ENCODE measurements around the gene KRTAP12-1. TPM values are rescaled to one million over a fixed set of nuclear protein-coding genes. Genes with fewer than 3 reads are reported as not detected.

KRTAP12-1 gene
- total RNA-seq, 1 experiment from 2014 or later = not detected

- no TSS peak for BruUV-seq (replicated peaks)
- POLR2A ChIA-PET = no interaction called here
- ATAC-seq = no peak
These were observed 18.4 kb upstream of the KRTAP12-1 start for GRCh38 chr21:44700101-44701022.

GRCh38 chr21:44699502-44700001, 17.6 kb upstream of the KRTAP12-1 start:
- no peak for DNase-seq (ENCODE audit: low read depth, low spot score)
- Histone ChIP-seq H3K4me1 (ENCODE audit: control insufficient read depth, insufficient read depth, low read length) (no peaks in the 10 kb centered on the region), H3K9me3 (ENCODE audit: control insufficient read depth, insufficient read depth, low read depth, low read length) (no peaks in the 10 kb centered on the region), H3K27me3 (ENCODE audit: control insufficient read depth, insufficient read depth, low read length) (no peaks in the 10 kb centered on the region), H3K27ac (ENCODE audit: low read length) (no peak overlapping the region), H3K4me3 (ENCODE audit: low read depth in 2 of 2, low read length in 2 of 2) (no peak overlapping the region), H3K36me3 (ENCODE audit: control insufficient read depth, insufficient read depth, low read length) (no peaks in the 10 kb centered on the region)
- ATAC-seq = no peak
- POLR2A ChIA-PET = no interaction called here
- in situ Hi-C loops (cut with HindIII; ENCODE audit: low pct_unique_long_range_greater_than_20kb, low sequenced_read_pairs) = no loop called here
- BruUV-seq (replicated peaks) = no TSS peak
- CTCF ChIA-PET = no interaction called here
- intact Hi-C loops (cut with micrococcal nuclease; ENCODE audit: unreplicated experiment) = no loop called here
- no peak for TF ChIP-seq CTCF (IDR thresholded peaks at IDR 0.05)
- TF ChIP-seq SIN3A (IDR thresholded peaks at IDR 0.05; ENCODE audit: borderline replicate concordance, insufficient read depth, low read depth, low read length) = no peak
- TF ChIP-seq REST (IDR thresholded peaks at IDR 0.05; ENCODE audit: insufficient read depth in 1 of 2, low read depth in 2 of 2, low read length in 1 of 2) = no peak
- TF ChIP-seq POLR2AphosphoS5 (IDR thresholded peaks at IDR 0.05; ENCODE audit: low read depth, low read length) = no peak

More at GRCh38 chr21:44700101-44701022, 18.4 kb upstream of the KRTAP12-1 start:
- H3K9me3 ChIP-seq (ENCODE audit: control insufficient read depth, insufficient read depth, low read depth, low read length) = no peaks in the 10 kb centered on the region
- CTCF ChIA-PET = no interaction called here
- in situ Hi-C loops (cut with HindIII; ENCODE audit: low pct_unique_long_range_greater_than_20kb, low sequenced_read_pairs) = no loop called here
- intact Hi-C loops (cut with micrococcal nuclease; ENCODE audit: unreplicated experiment) = no loop called here
- no peaks in the 10 kb centered on the region for H3K27me3 ChIP-seq (ENCODE audit: control insufficient read depth, insufficient read depth, low read length)
- DNase-seq (ENCODE audit: low read depth, low spot score) = no peak
- no peaks in the 10 kb centered on the region for H3K4me1 ChIP-seq (ENCODE audit: control insufficient read depth, insufficient read depth, low read length)
- H3K36me3 ChIP-seq (ENCODE audit: control insufficient read depth, insufficient read depth, low read length) = no peaks in the 10 kb centered on the region
- H3K4me3 ChIP-seq (ENCODE audit: low read depth in 2 of 2, low read length in 2 of 2) = no peak overlapping the region
- H3K27ac ChIP-seq (ENCODE audit: low read length) = no peak overlapping the region
- TF ChIP-seq POLR2AphosphoS5 (IDR thresholded peaks at IDR 0.05; ENCODE audit: low read depth, low read length) (no peak), TCF7L2 (IDR thresholded peaks at IDR 0.05; ENCODE audit: low read depth, low read length) (no peak), SIN3A (IDR thresholded peaks at IDR 0.05; ENCODE audit: borderline replicate concordance, insufficient read depth, low read depth, low read length) (no peak), CTCF (IDR thresholded peaks at IDR 0.05) (no peak), REST (IDR thresholded peaks at IDR 0.05; ENCODE audit: insufficient read depth in 1 of 2, low read depth in 2 of 2, low read length in 1 of 2) (no peak)
